GM21786 (cell line): ENCODE data around the gene TBC1D19.
A peak's percentile ranks its signal among the peaks of the same experiment; 100 is the strongest.
"Not testable (repeated sequence)": the region's sequence is repeated elsewhere in the genome, so short reads cannot be mapped to it uniquely, and the experiment has no call there.

ENCODE experiments used
- ATAC-seq: cut with Tn5 transposase; IDR thresholded peaks from one replicate; pipeline ENCODE4 v1.9.1; 2021; ENCODE audit not compliant: unreplicated experiment

The TBC1D19 gene, protein sequence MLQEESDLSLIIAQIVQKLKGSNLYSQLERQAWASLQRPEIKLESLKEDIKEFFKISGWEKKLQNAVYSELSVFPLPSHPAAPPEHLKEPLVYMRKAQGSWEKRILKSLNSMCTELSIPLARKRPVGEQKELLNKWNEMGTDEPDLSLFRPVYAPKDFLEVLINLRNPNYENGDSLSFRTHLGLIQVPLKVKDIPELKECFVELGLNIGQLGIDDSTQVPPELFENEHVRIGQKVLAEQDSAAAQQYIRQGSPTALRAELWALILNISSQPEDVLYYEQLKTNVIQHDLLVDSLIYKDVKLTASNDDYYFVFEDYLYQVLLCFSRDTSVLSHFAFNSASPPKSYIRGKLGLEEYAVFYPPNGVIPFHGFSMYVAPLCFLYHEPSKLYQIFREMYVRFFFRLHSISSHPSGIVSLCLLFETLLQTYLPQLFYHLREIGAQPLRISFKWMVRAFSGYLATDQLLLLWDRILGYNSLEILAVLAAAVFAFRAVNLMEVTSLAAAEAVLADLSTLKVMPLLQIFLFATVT

DNA sequence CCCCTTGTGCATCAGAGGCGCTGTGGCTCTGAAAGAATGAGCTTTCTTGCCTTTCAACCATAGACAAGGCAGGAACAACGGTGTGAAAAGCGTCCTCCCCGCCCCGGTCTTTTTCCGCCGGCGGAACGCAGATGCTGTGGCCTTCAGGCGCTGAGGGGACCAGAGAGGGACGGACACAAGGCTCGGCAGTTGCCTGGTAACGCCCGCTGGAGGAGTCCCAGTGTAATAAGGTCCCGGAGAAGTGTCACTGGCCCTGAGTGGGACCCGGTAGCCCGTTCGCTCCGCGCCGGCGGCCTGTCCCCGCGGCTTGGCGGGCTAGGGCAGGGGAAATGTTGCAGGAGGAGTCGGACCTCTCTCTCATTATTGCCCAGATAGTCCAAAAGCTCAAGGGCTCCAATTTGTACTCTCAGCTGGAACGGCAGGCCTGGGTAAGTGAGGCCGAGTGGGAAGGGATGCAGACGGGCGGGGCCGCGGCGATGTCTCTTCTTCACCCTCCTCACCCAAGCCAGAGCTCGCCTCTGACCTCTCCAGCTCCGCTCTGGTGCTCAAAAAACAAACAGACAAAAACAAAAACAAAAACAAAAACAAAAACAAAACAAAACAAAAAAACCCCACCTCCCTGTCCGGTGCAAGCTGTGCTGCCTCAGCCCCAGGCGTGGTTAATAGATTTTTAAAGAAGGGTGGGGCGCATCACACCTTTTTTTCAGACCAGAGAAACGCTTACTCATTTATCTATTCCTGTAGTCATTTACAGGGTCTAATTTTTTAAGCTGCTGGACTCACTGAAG, at the start of gene TBC1D19:
Gene TBC1D19, plus strand, starts transcription at position 220 of the 788 bp plus-strand sequence. Its CDS starts 110 bp downstream, at position 330.
- ATAC-seq: peak; percentile 100

- no peak for ATAC-seq
Observed at GRCh38 chr4:26542991-26543390, 40.9 kb upstream of the TBC1D19 start.

GRCh38 chr4:26544421-26544820, 39.5 kb upstream of the TBC1D19 start:
- no peak for ATAC-seq

DNA sequence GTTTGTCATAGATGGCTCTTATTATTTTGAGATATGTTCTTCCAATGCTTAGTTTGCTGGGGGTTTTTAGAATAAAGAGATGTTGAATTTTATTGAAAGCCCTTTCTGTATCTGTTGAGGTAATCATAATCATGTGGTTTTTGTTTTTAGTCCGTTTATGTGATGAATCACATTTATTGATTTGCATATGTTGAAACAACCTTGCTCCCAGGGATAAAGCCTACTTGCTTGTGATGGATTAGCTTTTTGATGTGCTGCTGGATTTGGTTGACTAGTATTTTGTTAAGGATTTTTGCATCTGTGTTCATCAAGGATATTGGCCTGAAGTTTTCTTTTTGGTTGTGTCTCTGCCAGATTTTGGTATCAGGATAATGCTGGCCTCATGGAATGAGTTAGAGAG, 35.5 kb upstream of the TBC1D19 start:
- not testable (repeated sequence) for ATAC-seq

DNA sequence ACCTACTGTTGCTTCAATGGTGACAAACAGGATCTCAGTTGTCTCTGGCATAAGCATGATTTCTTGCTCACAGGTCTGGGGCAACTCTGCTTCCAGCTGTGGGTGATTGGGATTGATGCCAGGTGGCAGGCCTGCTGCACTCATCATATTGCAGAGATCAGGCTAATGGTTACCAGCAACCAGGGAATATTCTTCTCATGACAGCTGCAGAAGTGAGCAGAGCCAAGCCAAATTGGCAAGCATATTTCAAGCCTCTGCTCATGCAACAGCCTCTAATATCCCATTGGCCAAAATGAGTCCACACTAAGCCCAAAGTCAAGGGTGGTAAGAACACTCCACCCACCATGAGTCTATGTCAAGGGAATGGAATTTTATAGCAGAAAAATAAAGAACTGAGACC, 26.7 kb upstream of the TBC1D19 start:
- no peak for ATAC-seq

DNA sequence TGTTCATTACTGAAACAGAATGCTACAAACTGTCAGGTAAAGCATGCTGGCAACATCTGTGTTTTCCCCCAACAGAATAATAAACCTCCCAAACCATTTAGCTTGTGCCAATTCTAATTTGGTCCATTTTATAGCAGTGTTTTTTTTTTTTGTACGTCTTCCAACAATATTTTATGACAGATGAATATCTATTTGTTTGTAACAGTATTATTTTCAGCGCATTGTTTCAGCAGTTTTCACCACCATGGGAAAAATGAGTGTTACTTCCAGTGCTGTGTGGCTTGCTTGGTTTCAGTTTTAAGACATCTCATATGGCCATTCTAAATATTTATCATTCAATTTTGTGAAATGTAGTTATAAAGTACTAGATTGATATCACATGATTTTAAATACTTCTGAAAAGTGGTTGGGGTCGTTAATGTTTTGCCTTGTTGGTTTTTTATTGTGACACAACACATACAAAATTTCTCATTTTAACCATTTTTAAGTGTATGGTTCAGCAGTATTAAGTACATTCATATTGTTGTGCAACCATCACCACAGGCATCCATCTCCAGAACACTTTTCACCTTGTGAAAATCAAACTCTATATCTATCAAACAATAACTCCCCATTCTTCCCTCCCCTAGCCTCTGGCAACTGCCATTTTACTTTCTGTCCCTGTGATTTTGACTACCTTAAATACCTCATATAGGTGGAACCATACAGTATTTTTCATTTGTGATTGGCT, 25.6 kb upstream of the TBC1D19 start:
- no peak for ATAC-seq

DNA sequence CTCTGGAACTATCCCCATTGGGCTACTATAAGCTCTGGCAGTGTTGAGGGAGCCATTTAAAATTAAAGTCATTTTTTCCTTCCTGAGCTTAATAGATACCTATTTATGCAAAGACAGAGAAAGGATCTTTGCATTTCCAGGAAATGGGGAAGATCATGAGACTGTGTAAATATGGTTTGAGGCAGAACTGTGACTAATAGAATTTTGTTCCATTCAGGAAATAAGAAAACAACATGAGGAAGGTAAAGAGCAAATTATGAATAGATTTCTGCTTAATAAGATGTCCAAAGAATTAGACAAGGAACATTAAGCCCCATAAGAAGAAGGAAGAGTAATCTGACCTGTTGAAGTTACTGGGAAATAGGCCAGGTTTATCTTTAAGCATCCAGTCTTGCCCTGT, 17.8 kb upstream of the TBC1D19 start:
- no peak for ATAC-seq

GRCh38 chr4:26568446-26568994, 15.4 kb upstream of the TBC1D19 start:
- ATAC-seq: no peak

- no peak for ATAC-seq
Observed at GRCh38 chr4:26570596-26570995, 13.3 kb upstream of the TBC1D19 start.

DNA sequence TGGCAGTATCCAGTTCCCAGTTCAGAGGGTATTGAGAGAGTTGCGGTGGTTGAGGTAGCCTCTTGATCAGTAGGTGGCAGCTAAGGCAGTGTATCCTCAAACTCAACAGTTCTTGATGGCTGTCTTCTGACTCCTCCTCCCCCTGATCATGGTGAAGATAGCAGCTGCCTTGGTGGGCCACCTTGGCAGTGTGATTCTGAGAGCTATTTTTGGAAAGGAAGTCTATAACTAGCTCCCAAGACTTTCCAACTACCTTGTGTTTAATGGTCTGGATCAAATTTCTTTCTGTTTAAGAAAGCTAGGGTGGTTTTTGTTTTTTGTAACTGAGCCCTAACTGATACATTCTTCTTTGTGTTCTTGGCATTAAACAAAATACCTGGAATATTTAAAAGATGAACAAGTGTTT, 10.5 kb upstream of the TBC1D19 start:
- ATAC-seq: no peak

- no peak for ATAC-seq
Observed at GRCh38 chr4:26574563-26574962, 9.3 kb upstream of the TBC1D19 start.

DNA sequence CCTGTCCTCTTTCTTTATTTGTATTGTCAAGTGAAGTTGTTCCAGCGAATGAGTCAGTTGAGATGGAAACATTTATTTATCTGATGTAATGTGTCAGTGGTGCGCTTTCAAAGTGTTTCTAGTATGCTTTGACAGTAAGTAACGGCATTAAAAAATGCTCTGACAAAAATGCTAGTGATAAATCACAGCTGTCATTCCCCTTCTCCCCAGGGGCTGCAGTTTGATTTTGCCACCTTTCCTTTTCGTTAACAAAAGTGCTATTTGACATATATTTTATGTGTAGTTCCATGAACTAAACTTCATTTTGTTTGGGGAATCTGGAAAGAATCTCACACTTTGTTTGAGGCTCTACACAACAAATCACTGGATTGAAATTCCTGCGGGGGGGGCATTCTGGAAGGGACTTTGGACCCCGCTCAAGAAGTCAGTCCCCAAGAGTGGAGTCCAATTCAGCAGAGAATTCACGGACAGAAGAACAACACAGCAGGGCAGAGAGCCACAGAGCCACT, 7.6 kb upstream of the TBC1D19 start:
- no peak for ATAC-seq

DNA sequence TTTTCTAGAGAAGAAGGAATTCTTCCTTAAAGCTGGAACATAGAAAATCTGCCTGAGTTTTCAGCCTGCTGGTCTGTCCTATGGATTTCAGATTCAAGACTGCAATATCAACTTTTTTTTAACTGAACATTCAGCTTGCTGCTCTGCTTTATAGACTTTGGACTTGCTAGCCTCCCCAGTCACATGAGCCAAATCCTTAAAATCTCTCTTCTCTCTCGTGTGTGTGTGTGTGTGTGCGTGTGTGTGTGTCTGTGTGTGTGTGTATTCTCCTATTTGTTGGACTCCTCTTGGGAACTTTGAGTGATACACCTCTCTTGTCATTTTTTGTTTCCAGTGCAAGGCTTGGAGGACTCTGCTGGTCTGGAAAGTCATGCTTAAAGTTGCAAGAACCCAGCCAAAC, 6.8 kb upstream of the TBC1D19 start:
- ATAC-seq: no peak

DNA sequence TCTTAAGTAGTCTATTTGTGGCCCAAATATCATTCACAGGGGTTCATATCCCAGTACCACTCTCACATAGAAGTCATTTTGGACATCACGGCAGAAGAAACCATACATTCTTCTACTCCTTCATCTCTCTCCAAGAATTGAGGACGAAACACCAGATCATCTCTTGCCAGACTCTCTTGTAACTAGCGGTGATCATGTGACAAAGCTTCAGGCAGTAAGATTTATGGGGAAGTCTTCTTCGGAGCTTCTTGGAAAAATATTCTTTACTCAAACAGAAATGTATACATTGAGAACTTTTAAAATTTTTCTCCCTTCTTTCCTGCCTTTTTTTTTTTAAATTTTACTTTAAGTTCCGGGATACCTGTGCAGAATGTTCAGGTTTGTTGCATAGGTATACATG, 4.7 kb upstream of the TBC1D19 start:
- ATAC-seq: no peak

DNA sequence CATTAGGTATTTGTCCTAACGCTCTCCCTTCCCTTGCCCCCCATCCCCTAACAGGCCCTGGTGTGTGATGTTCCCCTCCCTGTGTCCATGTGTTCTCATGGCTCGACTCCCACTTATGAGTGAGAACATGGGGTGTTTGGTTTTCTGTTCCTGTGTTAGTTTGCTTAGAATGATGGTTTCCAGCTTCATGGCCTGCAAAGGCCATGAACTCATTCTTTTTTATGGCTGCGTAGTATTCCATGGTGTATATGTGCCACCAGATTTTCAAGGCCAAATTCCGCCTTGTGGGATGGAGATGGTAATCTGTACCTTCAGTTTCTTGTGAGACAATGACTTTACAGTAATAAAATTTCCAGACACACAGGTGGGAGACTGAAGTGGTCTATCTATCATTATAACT, 2.5 kb upstream of the TBC1D19 start:
- not testable (repeated sequence) for ATAC-seq

GRCh38 chr4:26583538-26583864, 383 bp upstream of the TBC1D19 start:
- ATAC-seq: peak; percentile 44

DNA sequence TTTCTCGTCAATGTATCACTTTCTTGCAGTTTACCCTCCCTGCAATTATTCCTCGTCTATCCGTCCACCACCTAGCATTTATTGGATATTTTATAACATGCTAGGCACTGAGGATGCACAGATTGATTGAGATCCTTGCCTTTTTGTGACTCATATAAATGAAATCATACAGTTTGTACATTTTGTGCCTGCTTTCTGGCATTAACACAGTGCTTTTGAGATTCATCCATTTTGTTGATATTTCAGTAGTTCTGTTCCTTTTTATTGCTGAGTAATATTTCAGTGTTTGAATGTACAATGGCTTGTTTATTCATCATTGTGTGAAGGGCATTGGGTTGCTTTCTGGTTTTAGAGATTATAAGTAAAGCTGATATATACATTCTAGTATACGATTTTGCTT, 841 bp downstream of the TBC1D19 start:
- no peak for ATAC-seq

DNA sequence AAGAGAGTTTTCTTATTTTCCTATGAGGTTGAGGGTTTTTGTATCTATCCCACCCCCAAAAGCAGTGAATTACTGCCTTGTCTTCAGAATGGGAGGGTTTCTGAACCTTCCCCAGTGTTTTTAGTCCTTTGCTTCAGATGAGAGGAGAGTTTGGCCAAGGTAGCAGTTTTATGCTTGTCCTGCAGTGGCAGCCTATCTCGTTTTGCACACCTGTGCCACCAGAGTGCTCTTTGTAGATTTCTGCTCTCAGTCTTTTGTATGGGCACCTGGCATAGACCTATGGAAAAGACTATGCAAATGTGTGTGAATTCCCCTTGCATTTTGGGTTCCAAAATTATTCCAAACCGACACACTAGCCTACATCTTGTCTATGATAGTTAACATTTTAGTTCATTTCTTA, 5.8 kb downstream of the TBC1D19 start:
- ATAC-seq: no peak

DNA sequence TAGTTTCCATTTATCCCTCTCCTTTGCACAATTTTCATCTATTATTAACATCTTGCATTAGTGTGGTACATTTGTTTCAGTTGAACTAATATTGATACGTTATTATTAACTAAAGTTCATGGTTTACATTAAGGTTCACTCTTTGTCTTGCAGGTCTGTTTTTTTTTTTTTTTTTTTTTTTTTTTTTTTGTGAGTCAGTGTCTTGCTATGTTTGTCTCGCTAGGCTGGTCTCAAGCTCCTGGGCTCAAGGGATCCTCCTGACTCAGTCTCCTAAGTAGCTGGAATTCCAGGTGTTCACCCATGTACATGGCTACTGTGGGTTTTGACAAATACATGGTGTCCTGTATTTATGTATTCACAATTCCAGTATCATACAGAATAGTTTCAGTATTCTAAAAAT, 6.8 kb downstream of the TBC1D19 start:
- ATAC-seq: no peak

DNA sequence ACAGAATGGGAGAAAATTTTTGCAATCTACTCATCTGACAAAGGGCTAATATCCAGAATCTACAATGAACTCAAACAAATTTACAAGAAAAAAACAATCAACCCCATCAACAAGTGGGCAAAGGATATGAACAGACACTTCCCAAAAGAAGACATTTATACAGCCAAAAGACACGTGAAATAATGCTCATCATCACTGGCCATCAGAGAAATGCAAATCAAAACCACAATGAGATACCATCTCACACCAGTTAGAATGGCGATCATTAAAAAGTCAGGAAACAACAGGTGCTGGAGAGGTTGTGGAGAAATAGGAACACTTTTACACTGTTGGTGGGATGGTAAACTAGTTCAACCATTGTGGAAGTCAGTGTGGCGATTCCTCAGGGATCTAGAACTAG, 9.7 kb downstream of the TBC1D19 start:
- not testable (repeated sequence) for ATAC-seq

DNA sequence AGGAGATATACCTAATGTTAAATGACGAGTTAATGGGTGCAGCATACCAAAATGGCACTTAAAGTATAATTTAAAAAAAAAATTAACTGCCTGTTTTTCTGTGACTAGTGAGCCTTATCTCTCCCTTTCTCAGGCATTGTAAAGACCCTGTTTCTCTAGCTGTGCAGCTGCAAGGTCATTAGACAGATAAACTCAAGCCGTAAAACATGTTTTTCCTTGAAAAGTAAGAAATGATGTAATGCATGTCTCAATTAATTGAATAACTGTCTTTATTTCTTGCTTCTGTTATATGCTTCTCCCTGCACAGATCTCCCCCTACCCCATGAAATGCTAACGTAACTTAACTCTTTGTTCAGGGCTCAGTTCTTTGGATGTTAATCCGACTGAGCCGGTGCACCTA, 10.5 kb downstream of the TBC1D19 start:
- ATAC-seq: no peak
